Measurements from ENCODE around the gene GRPEL2.

- TF ChIP-seq CTCF (IDR thresholded peaks at IDR 0.05): no peak
- TF ChIP-seq POLR2A (IDR thresholded peaks at IDR 0.05): no peak
- TF ChIP-seq POLR2AphosphoS5 (IDR thresholded peaks at IDR 0.05): no peak
Observed at GRCh38 chr5:149300441-149300840, 44.9 kb upstream of the GRPEL2 start.

Data from upper lobe of left lung (tissue), 4 donors.